H9 (cell line): Measurements from ENCODE around the gene KDM5B. TPM values are rescaled to one million over a fixed set of nuclear protein-coding genes. Genes with fewer than 3 reads are reported as not detected.

Experiments
- DNase-seq: peaks from one replicate; pipeline ENCODE4 v3.0.0-alpha.2; 2017
- H2AFZ ChIP-seq: one replicate; pipeline ENCODE4 v1.6.1; 2013; ENCODE audit warnings: mild to moderate bottlenecking, low read length, control low read depth, moderate library complexity
- H2AK5ac ChIP-seq: 2 replicates; pipeline ENCODE4 v1.6.1; 2013; ENCODE audit warnings: low read length, control low read depth, mixed read lengths; ENCODE audit not compliant: insufficient read length
- H2BK120ac ChIP-seq: one replicate; pipeline ENCODE4 v1.6.1; 2013; ENCODE audit warnings: low read depth, mild to moderate bottlenecking, low read length, control low read depth, inconsistent platforms; ENCODE audit not compliant: poor library complexity, severe bottlenecking
- H2BK12ac ChIP-seq: 2 replicates; pipeline ENCODE4 v1.6.1; 2013; ENCODE audit warnings: low read length, control low read depth, mixed read lengths, low read depth; ENCODE audit not compliant: insufficient read length
- H2BK15ac ChIP-seq: 2 replicates; pipeline ENCODE4 v1.6.1; 2013; ENCODE audit warnings: low read depth, low read length, control low read depth
- H2BK20ac ChIP-seq: one replicate; pipeline ENCODE4 v1.6.1; 2013; ENCODE audit warnings: low read depth, mild to moderate bottlenecking, low read length, control low read depth, inconsistent platforms; ENCODE audit not compliant: poor library complexity, severe bottlenecking
- H2BK5ac ChIP-seq: 2 replicates; pipeline ENCODE4 v1.6.1; 2013; ENCODE audit warnings: low read length, control low read depth, mixed read lengths; ENCODE audit not compliant: insufficient read length
- H3K14ac ChIP-seq: 2 replicates; pipeline ENCODE4 v1.6.1; 2013; ENCODE audit warnings: low read length, control low read depth; ENCODE audit not compliant: insufficient read depth
- H3K18ac ChIP-seq: 2 replicates; pipeline ENCODE4 v1.6.1; 2013; ENCODE audit warnings: low read depth, mild to moderate bottlenecking, mixed read lengths, low read length, control low read depth; ENCODE audit not compliant: insufficient read length
- H3K23ac ChIP-seq: 2 replicates; pipeline ENCODE4 v1.6.1; 2013; ENCODE audit warnings: low read length, control low read depth, mixed read lengths, low read depth; ENCODE audit not compliant: insufficient read length
- H3K23me2 ChIP-seq: 2 replicates; pipeline ENCODE4 v1.6.1; 2013; ENCODE audit warnings: low read depth, mild to moderate bottlenecking, mixed read lengths, low read length, control low read depth; ENCODE audit not compliant: insufficient read length, poor library complexity, severe bottlenecking
- H3K27ac ChIP-seq: 2 replicates; pipeline ENCODE4 v1.5.1; 2013; ENCODE audit warnings: low read length, control low read depth, mixed read lengths, low read depth; ENCODE audit not compliant: insufficient read length
- H3K27me3 ChIP-seq: 2 replicates; pipeline ENCODE4 v1.6.1; 2013; ENCODE audit warnings: low read length, control low read depth, inconsistent platforms; ENCODE audit not compliant: insufficient read depth
- H3K4ac ChIP-seq: 2 replicates; pipeline ENCODE4 v1.6.1; 2013; ENCODE audit warnings: low read depth, mild to moderate bottlenecking, control low read depth, inconsistent platforms, low read length, moderate library complexity
- H3K4me1 ChIP-seq: 2 replicates; pipeline ENCODE4 v1.6.1; 2013; ENCODE audit warnings: low read length, control low read depth, inconsistent platforms; ENCODE audit not compliant: insufficient read depth
- H3K4me2 ChIP-seq: 2 replicates; pipeline ENCODE4 v1.6.1; 2013; ENCODE audit warnings: low read length, control low read depth, mixed read lengths; ENCODE audit not compliant: insufficient read length, insufficient read depth
- H3K56ac ChIP-seq: 2 replicates; pipeline ENCODE4 v1.6.1; 2013; ENCODE audit warnings: low read depth, mild to moderate bottlenecking, mixed read lengths, low read length, control low read depth; ENCODE audit not compliant: insufficient read length
- H3K79me1 ChIP-seq: 2 replicates; pipeline ENCODE4 v1.6.1; 2013; ENCODE audit warnings: low read depth, mild to moderate bottlenecking, moderate library complexity, low read length, control low read depth, inconsistent platforms; ENCODE audit not compliant: insufficient read depth, poor library complexity, severe bottlenecking
- H3K79me2 ChIP-seq: 2 replicates; pipeline ENCODE4 v1.6.1; 2013; ENCODE audit warnings: low read length, control low read depth, inconsistent platforms; ENCODE audit not compliant: insufficient read depth
- H3K9ac ChIP-seq: 2 replicates; pipeline ENCODE4 v1.6.1; 2013; ENCODE audit warnings: low read length, control low read depth, mixed read lengths; ENCODE audit not compliant: insufficient read length; ENCODE audit errors: extremely low read depth
- H3K9me3 ChIP-seq: one replicate; pipeline ENCODE4 v1.6.1; 2013; ENCODE audit warnings: low read depth, low read length, inconsistent platforms; ENCODE audit not compliant: control insufficient read depth
- H3T11ph ChIP-seq: one replicate; pipeline ENCODE4 v1.6.1; 2013; ENCODE audit warnings: mild to moderate bottlenecking, low read length, control low read depth, inconsistent platforms
- H4K20me1 ChIP-seq: one replicate; pipeline ENCODE4 v1.6.1; 2013; ENCODE audit not compliant: control insufficient read depth, insufficient read length, insufficient read depth
- H4K5ac ChIP-seq: 2 replicates; pipeline ENCODE4 v1.6.1; 2013; ENCODE audit warnings: low read depth, mild to moderate bottlenecking, mixed read lengths, low read length, control low read depth; ENCODE audit not compliant: insufficient read length
- H4K8ac ChIP-seq: replicated peaks from 2 replicates; pipeline ENCODE4 v1.6.1; 2013; ENCODE audit warnings: low read length, control low read depth, mixed read lengths, low read depth; ENCODE audit not compliant: insufficient read length
- H4K91ac ChIP-seq: 2 replicates; pipeline ENCODE4 v1.6.1; 2013; ENCODE audit warnings: low read depth, mild to moderate bottlenecking, moderate library complexity, mixed read lengths, low read length, control low read depth; ENCODE audit not compliant: insufficient read length
- H3K27ac Mint-ChIP-seq, 3 experiments: 2 replicates in 2 of 3; 3 replicates in 1 of 3; pipeline ENCODE4 v1.8.0; 2020 to 2021; ENCODE audit warnings: mixed read lengths in 3 of 3, mild to moderate bottlenecking in 1 of 3, moderate library complexity in 1 of 3
- H3K27me3 Mint-ChIP-seq: 2 replicates; pipeline ENCODE4 v1.8.0; 2021; ENCODE audit warnings: low read depth, mild to moderate bottlenecking, moderate library complexity, mixed read lengths
- H3K36me3 Mint-ChIP-seq, 3 experiments: 2 replicates in 2 of 3; 3 replicates in 1 of 3; pipeline ENCODE4 v1.8.0; 2020 to 2021; ENCODE audit warnings: low read depth in 3 of 3, mixed read lengths in 3 of 3; ENCODE audit not compliant: insufficient read depth in 1 of 3
- H3K4me1 Mint-ChIP-seq, 2 experiments: 2 replicates each; pipeline ENCODE4 v1.8.0; 2020; ENCODE audit warnings: mixed read lengths in 2 of 2
- H3K4me3 Mint-ChIP-seq, 2 experiments: 2 replicates in 1 of 2; 3 replicates in 1 of 2; pipeline ENCODE4 v1.8.0; 2020 to 2021; ENCODE audit warnings: mild to moderate bottlenecking in 2 of 2, mixed read lengths in 2 of 2, moderate library complexity in 1 of 2
- H3K9me3 Mint-ChIP-seq, 2 experiments: 2 replicates in 1 of 2; 3 replicates in 1 of 2; pipeline ENCODE4 v1.8.0; 2020; ENCODE audit warnings: mild to moderate bottlenecking in 2 of 2, mixed read lengths in 2 of 2, moderate library complexity in 1 of 2
- WGBS: extraction: QIAGEN DNeasy Blood & Tissue Kit; methylation state at CpG from one replicate; pipeline ENCODE4 v1.1.7; 2013; ENCODE audit warnings: missing lambda C conversion rate, low lambda C conversion rate, mixed read lengths; ENCODE audit not compliant: insufficient read length; ENCODE audit errors: extremely low coverage; 5-methylcytosine and 5-hydroxymethylcytosine counted together
- total RNA-seq: library from RNA; stranded (reverse); gene quantifications from 2 replicates; pipeline ENCODE4 v1.2.1, GENCODE V29; 2021
- TF ChIP-seq, protein P1 (sequence below): fragments of 200-600 bp; sonication (generic); conservative IDR thresholded peaks from 3 replicates; pipeline ENCODE4 v1.8.0; 2021; ENCODE audit warnings: antibody characterized with exemption, mild to moderate bottlenecking

The KDM5B gene
- total RNA-seq, 1 experiment from 2014 or later = 210 TPM

DNA sequence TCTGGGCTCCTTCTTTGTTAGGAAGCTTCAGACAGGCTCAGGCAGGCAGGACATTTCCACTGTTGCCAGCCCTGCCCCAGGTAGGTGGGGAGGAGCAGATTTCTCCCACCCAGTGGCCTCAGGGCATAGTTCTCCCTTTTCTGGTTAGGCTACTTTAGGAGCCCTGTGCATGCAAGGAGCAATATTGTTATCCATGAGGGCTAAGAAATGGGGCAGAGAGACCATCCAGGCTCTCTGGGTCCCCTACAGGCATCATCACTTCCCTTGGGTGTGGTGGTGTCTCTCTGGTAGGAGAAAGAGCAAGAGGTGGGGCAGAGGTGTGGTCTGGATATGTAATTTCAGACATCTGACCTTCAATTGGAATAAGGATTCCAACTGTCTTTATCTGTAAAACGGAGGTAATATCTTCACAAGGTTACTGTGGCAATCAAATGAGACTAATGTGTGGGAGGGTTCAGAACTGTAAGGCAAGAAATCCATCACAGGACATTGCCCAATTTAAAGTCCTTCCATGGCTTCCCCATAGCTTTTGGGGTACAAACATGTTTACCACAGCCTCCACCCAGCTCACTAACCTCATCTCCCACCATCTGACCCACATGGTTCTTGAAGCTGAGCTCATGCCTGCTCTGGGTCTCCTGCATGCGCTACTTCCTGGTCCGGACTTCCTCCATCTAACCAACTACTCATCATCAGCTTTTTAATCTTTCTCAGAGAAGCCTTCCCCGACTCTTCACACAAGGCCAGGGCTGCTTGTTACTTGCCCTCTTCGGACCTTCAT, 28.6 kb upstream of the KDM5B start:
- H2AK5ac ChIP-seq = no peak overlapping the region
- no peak overlapping the region for H3K4me3 Mint-ChIP-seq
- no peak overlapping the region for H3K4ac ChIP-seq
- no peak overlapping the region for H3K18ac ChIP-seq
- H4K91ac ChIP-seq = no peak overlapping the region
- no peaks in the 10 kb centered on the region for H3K79me2 ChIP-seq
- H3K9me3 Mint-ChIP-seq = no peaks in the 10 kb centered on the region; a peak in 1 of 5 replicates
- no peak overlapping the region for H2BK12ac ChIP-seq
- no CpG with 5 or more reads among the region's 5 CpGs for WGBS
- no peak overlapping the region for H3K9ac ChIP-seq
- no peaks in the 10 kb centered on the region for H3K36me3 Mint-ChIP-seq
- H2BK5ac ChIP-seq = no peak overlapping the region
- H2AFZ ChIP-seq = no peak overlapping the region
- no peaks in the 10 kb centered on the region for H3K79me1 ChIP-seq
- H3K27me3 Mint-ChIP-seq = no peaks in the 10 kb centered on the region
- TF ChIP-seq, protein P1, sequence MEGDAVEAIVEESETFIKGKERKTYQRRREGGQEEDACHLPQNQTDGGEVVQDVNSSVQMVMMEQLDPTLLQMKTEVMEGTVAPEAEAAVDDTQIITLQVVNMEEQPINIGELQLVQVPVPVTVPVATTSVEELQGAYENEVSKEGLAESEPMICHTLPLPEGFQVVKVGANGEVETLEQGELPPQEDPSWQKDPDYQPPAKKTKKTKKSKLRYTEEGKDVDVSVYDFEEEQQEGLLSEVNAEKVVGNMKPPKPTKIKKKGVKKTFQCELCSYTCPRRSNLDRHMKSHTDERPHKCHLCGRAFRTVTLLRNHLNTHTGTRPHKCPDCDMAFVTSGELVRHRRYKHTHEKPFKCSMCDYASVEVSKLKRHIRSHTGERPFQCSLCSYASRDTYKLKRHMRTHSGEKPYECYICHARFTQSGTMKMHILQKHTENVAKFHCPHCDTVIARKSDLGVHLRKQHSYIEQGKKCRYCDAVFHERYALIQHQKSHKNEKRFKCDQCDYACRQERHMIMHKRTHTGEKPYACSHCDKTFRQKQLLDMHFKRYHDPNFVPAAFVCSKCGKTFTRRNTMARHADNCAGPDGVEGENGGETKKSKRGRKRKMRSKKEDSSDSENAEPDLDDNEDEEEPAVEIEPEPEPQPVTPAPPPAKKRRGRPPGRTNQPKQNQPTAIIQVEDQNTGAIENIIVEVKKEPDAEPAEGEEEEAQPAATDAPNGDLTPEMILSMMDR = no peak
- peak overlapping the region in 1 of 3 experiments; percentile 19; a peak in 1 of 7 replicates for H3K27ac Mint-ChIP-seq
- no peak overlapping the region for H2BK15ac ChIP-seq
- H4K5ac ChIP-seq = no peak overlapping the region
- H2BK20ac ChIP-seq = no peak overlapping the region
- no peaks in the 10 kb centered on the region for H3K9me3 ChIP-seq
- H4K8ac ChIP-seq = no peak overlapping the region
- H3K27ac ChIP-seq = no peak overlapping the region
- H3K23ac ChIP-seq = no peak overlapping the region
- H3T11ph ChIP-seq = no peak overlapping the region
- no peak for DNase-seq
- no peak overlapping the region; the same call in 1 of the 2 replicates for H3K14ac ChIP-seq
- no peaks in the 10 kb centered on the region; the same call in 1 of the 2 replicates for H3K4me1 ChIP-seq
- no peak overlapping the region for H3K4me2 ChIP-seq
- H4K20me1 ChIP-seq = no peaks in the 10 kb centered on the region
- H2BK120ac ChIP-seq = no peak overlapping the region
- H3K23me2 ChIP-seq = no peaks in the 10 kb centered on the region
- no peaks in the 10 kb centered on the region for H3K27me3 ChIP-seq
- peaks cover 19 to 23% of the 10 kb centered on the region in 2 experiments for H3K4me1 Mint-ChIP-seq
- H3K56ac ChIP-seq = no peak overlapping the region
